D721Med (cell line): Measurements from ENCODE around the gene NNMT.

Experiments
- DNase-seq: peaks from one replicate; pipeline ENCODE4 v3.0.0; 2011; ENCODE audit warnings: low spot score; ENCODE audit not compliant: insufficient read length
- FAIRE-seq: peaks from 2 replicates; lab custom pipeline; 2011; peaks lifted over from hg19 to GRCh38; lab: Jason Lieb, UNC
- TF ChIP-seq, protein P1 (sequence below): IDR thresholded peaks from 2 replicates; pipeline ENCODE4 v1.5.1; 2012; ENCODE audit warnings: mild to moderate bottlenecking, control low read depth; ENCODE audit not compliant: insufficient read depth; ENCODE audit errors: missing control alignments

Gene NNMT

DNA sequence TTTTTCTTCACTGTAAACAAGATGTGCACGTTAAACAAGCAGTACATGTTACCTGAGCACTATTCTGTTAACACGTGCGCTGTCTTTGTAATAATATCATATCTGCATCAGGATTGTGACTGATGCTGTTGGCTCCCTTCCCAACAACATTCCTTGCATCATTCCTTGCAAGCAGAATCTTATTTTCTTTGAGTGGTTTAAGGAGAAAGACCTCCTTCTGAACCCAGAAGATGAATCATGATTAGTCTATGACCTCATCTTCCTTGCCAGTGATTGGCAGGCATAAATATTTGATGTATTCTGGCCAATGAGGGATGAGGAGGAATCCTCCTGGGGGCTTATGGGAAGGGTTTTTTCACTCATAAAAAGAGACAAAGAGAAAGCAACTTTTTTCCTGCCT, 57.9 kb downstream of the NNMT start:
- no peak for FAIRE-seq
- TF ChIP-seq, protein P1, sequence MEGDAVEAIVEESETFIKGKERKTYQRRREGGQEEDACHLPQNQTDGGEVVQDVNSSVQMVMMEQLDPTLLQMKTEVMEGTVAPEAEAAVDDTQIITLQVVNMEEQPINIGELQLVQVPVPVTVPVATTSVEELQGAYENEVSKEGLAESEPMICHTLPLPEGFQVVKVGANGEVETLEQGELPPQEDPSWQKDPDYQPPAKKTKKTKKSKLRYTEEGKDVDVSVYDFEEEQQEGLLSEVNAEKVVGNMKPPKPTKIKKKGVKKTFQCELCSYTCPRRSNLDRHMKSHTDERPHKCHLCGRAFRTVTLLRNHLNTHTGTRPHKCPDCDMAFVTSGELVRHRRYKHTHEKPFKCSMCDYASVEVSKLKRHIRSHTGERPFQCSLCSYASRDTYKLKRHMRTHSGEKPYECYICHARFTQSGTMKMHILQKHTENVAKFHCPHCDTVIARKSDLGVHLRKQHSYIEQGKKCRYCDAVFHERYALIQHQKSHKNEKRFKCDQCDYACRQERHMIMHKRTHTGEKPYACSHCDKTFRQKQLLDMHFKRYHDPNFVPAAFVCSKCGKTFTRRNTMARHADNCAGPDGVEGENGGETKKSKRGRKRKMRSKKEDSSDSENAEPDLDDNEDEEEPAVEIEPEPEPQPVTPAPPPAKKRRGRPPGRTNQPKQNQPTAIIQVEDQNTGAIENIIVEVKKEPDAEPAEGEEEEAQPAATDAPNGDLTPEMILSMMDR = no peak
- no peak for DNase-seq

DNA sequence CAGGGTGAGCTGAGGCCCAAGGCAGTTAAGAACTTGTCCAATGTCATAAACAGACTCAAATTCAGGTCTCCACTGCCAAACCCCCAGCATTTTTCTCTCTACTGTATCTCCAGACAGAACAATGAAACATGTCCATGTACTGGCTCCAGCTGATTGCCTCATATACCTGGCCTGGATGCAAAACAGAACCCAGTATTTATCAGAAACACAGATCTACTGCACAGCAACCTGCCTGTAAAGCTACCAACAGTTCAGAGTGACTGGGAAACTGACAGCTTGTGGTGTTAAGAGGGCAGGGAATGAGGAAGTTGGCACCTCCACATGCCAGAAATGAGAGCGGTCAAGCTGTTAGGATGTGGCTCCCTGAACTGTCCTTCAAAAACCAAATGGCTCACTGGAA, 62.5 kb downstream of the NNMT start:
- TF ChIP-seq, protein P1 = no peak
- no peak for FAIRE-seq
- DNase-seq = no peak

DNA sequence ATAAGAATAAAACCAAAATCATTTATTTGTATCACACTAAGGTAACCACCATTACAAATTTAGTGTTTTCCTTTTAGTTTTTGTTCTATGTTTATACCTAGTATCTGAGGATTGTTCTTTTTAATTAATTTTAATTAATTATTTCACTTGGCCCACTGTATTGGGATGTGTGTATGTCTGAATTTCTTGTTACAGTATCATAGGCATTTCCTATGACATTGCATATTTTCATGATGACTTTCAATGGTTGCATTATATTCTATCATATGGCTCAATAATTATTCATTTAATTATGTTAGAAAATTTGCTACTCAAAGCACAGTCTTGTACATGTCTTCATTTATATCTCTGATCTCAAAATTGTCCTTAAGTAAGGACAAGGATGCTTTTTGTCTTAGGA, 63.1 kb downstream of the NNMT start:
- no peak for FAIRE-seq
- DNase-seq = no peak

DNA sequence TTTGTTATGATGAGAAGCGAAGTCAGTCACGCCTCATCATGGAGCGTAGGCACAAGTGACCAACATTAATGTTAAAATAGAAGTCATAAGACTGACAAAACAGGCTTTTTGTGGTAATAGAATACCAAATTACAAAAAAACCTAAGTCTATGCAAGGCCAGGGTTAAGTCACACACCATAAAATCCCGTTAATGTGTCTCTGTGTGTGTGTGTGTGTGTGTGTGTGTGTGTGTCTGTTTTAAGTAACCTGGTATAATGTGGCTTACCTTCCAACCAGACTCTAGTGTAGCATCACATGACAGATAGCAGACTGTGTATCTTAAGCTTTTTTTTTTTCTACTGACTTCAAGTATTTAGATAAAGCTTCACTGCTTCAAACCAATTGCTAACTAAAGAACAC, 66.1 kb downstream of the NNMT start:
- TF ChIP-seq, protein P1 = no peak
- FAIRE-seq = no peak
- no peak for DNase-seq

More for the DNA sequence above, 63.1 kb downstream of the NNMT start:
- TF ChIP-seq, protein P1 = no peak

DNA sequence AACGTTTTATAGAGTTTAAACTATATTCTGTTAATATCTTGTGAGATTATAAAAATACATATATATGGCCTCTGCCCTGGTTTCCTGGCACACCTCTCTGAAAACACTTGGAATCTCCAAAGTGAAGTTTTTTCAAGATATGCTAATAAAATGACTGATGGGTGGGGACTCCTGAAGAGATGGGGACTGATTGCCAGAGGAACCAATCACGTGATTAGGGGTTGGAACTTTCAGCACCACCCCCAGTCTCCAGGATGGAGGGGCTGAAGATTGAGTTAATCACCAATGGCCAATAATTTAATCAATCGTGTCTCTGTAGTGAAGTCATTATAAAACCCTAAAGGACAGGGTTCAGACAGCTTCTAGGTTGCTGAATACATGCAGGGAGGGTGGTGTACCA, 66.8 kb downstream of the NNMT start:
- no peak for DNase-seq
- FAIRE-seq = no peak
- TF ChIP-seq, protein P1 = no peak
